ENCODE results near the gene IL1RAP.

DNA sequence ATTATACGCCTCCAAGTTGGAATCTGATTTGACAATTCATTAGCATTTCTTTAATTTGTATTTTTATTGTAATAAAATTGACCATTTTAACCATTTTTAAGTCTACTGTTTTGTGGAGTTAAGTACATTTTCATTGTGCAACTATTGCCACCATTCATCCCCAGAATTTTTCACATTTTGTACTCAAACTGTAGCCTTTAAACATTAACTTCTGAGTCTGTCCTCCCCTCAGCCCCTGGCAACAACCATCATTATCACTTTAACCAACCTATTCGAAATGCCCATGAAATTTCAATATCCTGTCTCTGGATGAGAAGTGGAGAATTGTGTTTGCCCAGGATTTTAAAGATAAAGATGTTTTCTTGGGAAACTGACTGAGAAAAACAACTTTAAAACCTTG is 27.7 kb downstream of the IL1RAP start:
- TF ChIP-seq EZH2 (IDR thresholded peaks at IDR 0.05; ENCODE audit: insufficient read depth, poor library complexity, severe bottlenecking) (no peak), EZH2phosphoT487 (IDR thresholded peaks at IDR 0.05; ENCODE audit: insufficient read depth, low read depth) (no peak)

Measured in GM23248 (cell line).